HEK293T (cell line): ENCODE measurements around the gene WNT1.

Experiments
- CTCF ChIA-PET: fragments of 350-600 bp; formaldehyde crosslinking; extraction: SDS; loops from one replicate; lab custom pipeline; 2021; ENCODE audit warnings: antibody characterized with exemption, inconsistent platforms; lab: Yijun Ruan, JAX
- POLR2A ChIA-PET: fragments of 350-600 bp; formaldehyde crosslinking; extraction: SDS; loops from one replicate; lab custom pipeline; 2020; ENCODE audit warnings: antibody characterized with exemption, inconsistent platforms; lab: Yijun Ruan, JAX
- DNase-seq: peaks from one replicate; pipeline ENCODE4 v3.0.0; 2012; ENCODE audit warnings: mixed read lengths; ENCODE audit errors: extremely low spot score
- ARNT ChIP-seq: fragments of 450-650 bp; IDR thresholded peaks from 2 replicates; pipeline ENCODE4 v1.6.1; 2017; ENCODE audit warnings: mild to moderate bottlenecking
- BHLHE40 ChIP-seq: fragments of 450-650 bp; IDR thresholded peaks from 2 replicates; pipeline ENCODE4 v1.6.1; 2016; ENCODE audit warnings: mild to moderate bottlenecking, moderate library complexity, borderline replicate concordance
- CTBP1 ChIP-seq: fragments of 450-650 bp; IDR thresholded peaks from 2 replicates; pipeline ENCODE4 v1.6.1; 2016; ENCODE audit warnings: borderline replicate concordance
- ELF4 ChIP-seq: fragments of 450-650 bp; IDR thresholded peaks from 2 replicates; pipeline ENCODE4 v1.6.1; 2017; ENCODE audit warnings: antibody characterized with exemption
- FOXA1 ChIP-seq: fragments of 450-650 bp; IDR thresholded peaks from 2 replicates; pipeline ENCODE4 v1.6.1; 2016; ENCODE audit warnings: mild to moderate bottlenecking
- FOXK2 ChIP-seq: fragments of 450-650 bp; IDR thresholded peaks from 2 replicates; pipeline ENCODE4 v1.6.1; 2016; ENCODE audit warnings: mild to moderate bottlenecking
- FOXM1 ChIP-seq: fragments of 450-650 bp; IDR thresholded peaks from 2 replicates; pipeline ENCODE4 v1.6.1; 2017; ENCODE audit warnings: mild to moderate bottlenecking, borderline replicate concordance
- HDGF ChIP-seq: fragments of 450-650 bp; IDR thresholded peaks from 2 replicates; pipeline ENCODE4 v1.6.1; 2017; ENCODE audit warnings: antibody characterized with exemption, borderline replicate concordance
- L3MBTL2 ChIP-seq: fragments of 450-650 bp; conservative IDR thresholded peaks from 2 replicates; pipeline ENCODE4 v1.6.1; 2016; ENCODE audit warnings: mild to moderate bottlenecking
- LEF1 ChIP-seq: fragments of 450-650 bp; IDR thresholded peaks from 2 replicates; pipeline ENCODE4 v1.6.1; 2017; ENCODE audit warnings: mild to moderate bottlenecking, borderline replicate concordance
- NFRKB ChIP-seq: fragments of 450-650 bp; IDR thresholded peaks from 2 replicates; pipeline ENCODE4 v1.6.1; 2016; ENCODE audit warnings: mild to moderate bottlenecking, moderate library complexity
- SP1 ChIP-seq: fragments of 450-650 bp; IDR thresholded peaks from 2 replicates; pipeline ENCODE4 v1.6.1; 2017
- SUZ12 ChIP-seq: fragments of 450-650 bp; IDR thresholded peaks from 2 replicates; pipeline ENCODE4 v1.6.1; 2016; ENCODE audit warnings: mild to moderate bottlenecking
- TARDBP ChIP-seq: fragments of 450-650 bp; IDR thresholded peaks from 2 replicates; pipeline ENCODE4 v1.6.1; 2016
- ZNF384 ChIP-seq: fragments of 450-650 bp; IDR thresholded peaks from 2 replicates; pipeline ENCODE4 v1.6.1; 2016
- TF ChIP-seq, protein P1 (sequence below): fragments of 450-650 bp; IDR thresholded peaks from 2 replicates; pipeline ENCODE4 v1.6.1; 2016

The WNT1 gene

DNA sequence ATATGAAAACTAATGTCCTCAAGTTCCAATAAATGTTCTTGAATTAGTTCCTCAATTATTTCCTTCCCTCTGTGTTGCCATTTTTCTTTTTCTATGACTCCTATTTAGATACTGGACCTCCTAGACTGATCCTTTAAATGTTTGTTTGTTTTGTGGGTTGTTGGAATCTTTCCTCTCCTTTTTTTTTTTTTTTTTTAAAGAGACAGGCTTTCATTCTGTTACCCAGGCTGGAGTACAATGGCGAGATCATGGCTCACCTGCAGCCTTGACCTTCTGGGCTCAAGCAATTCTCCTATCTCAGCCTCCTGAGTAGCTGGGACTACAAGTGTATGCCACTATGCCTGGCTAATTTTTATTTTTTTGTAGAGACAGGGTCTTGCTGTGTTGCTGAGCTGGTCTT lies 30.8 kb downstream of the WNT1 start:
- no peak for DNase-seq
- TF ChIP-seq ZNF384, result peak; percentile 92
- no peak for TF ChIP-seq LEF1
- no peak for TF ChIP-seq SUZ12
- CTCF ChIA-PET, result interaction anchor here (0.7 kb wide), 1 partner anchor 12 kb away, joined by 3 read pairs; no protein-coding TSS in a partner anchor

DNA sequence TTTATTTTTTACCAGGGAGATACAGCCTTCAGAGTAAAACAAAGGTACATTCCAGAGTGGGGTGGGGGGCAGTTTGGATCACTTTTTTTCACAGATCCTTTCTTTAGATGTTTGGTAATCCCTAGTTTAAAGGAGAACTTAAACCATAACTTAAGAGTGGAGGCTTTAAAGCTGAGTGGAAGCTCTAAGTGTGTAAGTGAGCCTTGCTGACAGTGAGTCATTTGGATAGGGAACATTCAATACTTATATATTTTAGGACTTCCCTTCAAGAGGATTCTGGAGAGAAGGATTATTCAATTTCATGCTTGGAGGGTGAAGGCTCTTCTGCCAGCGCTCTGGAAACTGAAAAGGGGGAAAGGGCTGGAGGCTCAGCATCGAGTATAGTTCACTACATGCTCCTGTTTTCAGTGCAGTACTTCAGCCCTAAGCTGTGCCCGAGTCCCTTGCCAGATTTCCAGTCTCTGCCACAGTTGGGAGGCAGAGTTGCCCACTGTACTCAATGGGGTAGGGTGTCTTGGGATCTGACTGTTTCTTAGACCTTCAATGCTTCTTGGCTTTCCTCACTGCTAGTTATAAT lies 32.1 kb downstream of the WNT1 start:
- TF ChIP-seq ZNF384, result no peak
- TF ChIP-seq, protein P1, sequence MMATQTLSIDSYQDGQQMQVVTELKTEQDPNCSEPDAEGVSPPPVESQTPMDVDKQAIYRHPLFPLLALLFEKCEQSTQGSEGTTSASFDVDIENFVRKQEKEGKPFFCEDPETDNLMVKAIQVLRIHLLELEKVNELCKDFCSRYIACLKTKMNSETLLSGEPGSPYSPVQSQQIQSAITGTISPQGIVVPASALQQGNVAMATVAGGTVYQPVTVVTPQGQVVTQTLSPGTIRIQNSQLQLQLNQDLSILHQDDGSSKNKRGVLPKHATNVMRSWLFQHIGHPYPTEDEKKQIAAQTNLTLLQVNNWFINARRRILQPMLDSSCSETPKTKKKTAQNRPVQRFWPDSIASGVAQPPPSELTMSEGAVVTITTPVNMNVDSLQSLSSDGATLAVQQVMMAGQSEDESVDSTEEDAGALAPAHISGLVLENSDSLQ, result no peak
- no peak for TF ChIP-seq HDGF
- no peak for TF ChIP-seq NFRKB
- no peak for TF ChIP-seq SUZ12
- TF ChIP-seq FOXM1, result no peak
- TF ChIP-seq CTBP1, result no peak
- TF ChIP-seq FOXA1, result no peak
- TF ChIP-seq SP1, result no peak
- TF ChIP-seq TARDBP, result no peak
- TF ChIP-seq BHLHE40, result no peak
- TF ChIP-seq FOXK2, result no peak
- no peak for TF ChIP-seq L3MBTL2
- no peak for TF ChIP-seq LEF1
- TF ChIP-seq ARNT, result no peak
- TF ChIP-seq ELF4, result no peak
- DNase-seq, result no peak
- ChIA-PET CTCF (no interaction called here), POLR2A (interaction anchor here (1.0 to 2.1 kb wide), 2 partner anchors 9 to 11 kb away, joined by 3 to 7 read pairs; partner anchors contain the start of gene DDN)

More for the DNA sequence above, 30.8 kb downstream of the WNT1 start:
- POLR2A ChIA-PET, result no interaction called here

DNA sequence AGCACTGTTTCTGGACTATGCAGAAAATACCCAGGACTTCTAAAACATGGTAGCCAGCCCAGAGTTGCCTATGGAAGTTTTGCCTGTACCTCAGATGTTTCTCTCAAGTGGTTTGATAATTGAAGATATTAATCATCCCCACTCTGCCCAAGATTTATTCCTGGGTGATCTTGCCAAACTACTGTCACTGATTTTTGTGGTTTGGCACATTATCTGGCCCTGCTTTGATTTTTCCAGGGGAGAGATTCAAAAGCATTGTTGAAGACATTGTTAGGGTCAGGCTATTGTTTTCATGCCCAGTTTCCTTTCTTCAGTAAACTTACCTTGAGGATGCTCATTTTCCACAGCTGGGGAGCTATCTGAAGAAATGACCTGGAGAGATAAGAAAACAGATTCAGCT lies 34.6 kb downstream of the WNT1 start:
- TF ChIP-seq CTBP1, result no peak
- TF ChIP-seq NFRKB, result no peak
- no peak for TF ChIP-seq ELF4
- TF ChIP-seq FOXM1, result no peak
- TF ChIP-seq TARDBP, result no peak
- no peak for TF ChIP-seq SUZ12
- no peak for TF ChIP-seq SP1
- TF ChIP-seq LEF1, result no peak
- TF ChIP-seq, protein P1, result no peak
- TF ChIP-seq ZNF384, result no peak
- TF ChIP-seq FOXK2, result no peak
- TF ChIP-seq FOXA1, result no peak
- no peak for TF ChIP-seq BHLHE40
- TF ChIP-seq HDGF, result no peak
- TF ChIP-seq L3MBTL2, result no peak
- no peak for TF ChIP-seq ARNT
- ChIA-PET POLR2A (no interaction called here), CTCF (interaction anchor here (0.7 kb wide), 1 partner anchor 77 kb away, joined by 8 read pairs; no protein-coding TSS in a partner anchor)
- no peak for DNase-seq

DNA sequence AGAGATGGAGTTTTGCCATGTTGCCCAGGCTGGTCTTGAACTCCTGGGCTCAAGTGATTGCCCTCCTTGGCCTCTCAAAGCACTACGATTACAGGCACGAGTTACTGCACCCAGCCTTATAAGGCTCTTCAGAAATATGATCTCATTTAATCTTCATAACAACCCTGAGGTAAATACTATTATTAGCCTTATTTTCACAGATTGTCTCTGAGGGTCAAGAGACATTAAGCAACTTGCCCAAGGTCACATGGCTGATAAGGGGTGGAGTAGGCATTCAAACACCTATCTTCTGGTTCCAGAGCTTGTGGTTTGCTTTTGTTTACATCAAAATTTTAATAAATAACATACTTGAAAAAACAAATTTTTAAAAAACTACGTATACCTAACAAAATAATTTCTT lies 35.3 kb downstream of the WNT1 start:
- DNase-seq, result no peak
- ChIA-PET POLR2A (interaction anchor here (1.3 kb wide), 1 partner anchor 14 kb away, joined by 5 read pairs; the partner anchor contains the start of gene DDN), CTCF (interaction anchor here (1.2 kb wide), 1 partner anchor 25 kb away, joined by 3 read pairs; no protein-coding TSS in a partner anchor)
- TF ChIP-seq NFRKB (no peak), ELF4 (no peak), ZNF384 (no peak), SP1 (no peak), SUZ12 (no peak), L3MBTL2 (no peak), ARNT (no peak), HDGF (no peak), FOXM1 (no peak), CTBP1 (no peak), FOXK2 (no peak), TARDBP (no peak), FOXA1 (no peak), LEF1 (no peak), BHLHE40 (no peak)
- TF ChIP-seq, protein P1, result no peak

DNA sequence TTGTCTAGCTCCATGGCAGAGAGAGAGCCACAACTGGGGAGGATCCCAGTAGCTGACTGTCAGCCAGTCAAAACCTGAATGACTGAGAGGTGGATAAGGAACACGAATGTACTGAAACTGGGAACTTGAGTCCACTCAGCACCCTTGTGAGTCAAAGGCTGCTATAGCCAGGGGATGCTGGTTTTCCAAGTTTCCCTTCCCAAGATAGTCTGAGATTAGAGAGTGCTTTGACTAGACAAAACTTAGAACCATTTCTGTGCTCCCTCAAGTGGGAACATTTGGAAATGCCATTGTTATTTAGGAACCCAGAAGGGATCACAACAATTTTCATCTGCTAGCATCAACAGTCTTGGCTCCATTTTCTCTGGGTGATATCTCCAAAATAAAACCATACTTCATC lies 36.4 kb downstream of the WNT1 start:
- no peak for TF ChIP-seq NFRKB
- no peak for TF ChIP-seq FOXM1
- no peak for TF ChIP-seq TARDBP
- no peak for TF ChIP-seq ARNT
- TF ChIP-seq, protein P1, result no peak
- no peak for TF ChIP-seq ELF4
- TF ChIP-seq FOXK2, result no peak
- TF ChIP-seq FOXA1, result no peak
- TF ChIP-seq SUZ12, result no peak
- no peak for TF ChIP-seq SP1
- no peak for TF ChIP-seq L3MBTL2
- TF ChIP-seq ZNF384, result no peak
- no peak for TF ChIP-seq HDGF
- no peak for TF ChIP-seq LEF1
- no peak for TF ChIP-seq CTBP1
- no peak for TF ChIP-seq BHLHE40
- DNase-seq, result no peak
- POLR2A ChIA-PET, result interaction anchor here (0.5 to 1.3 kb wide), 5 partner anchors 13 to 118 kb away, joined by 3 to 5 read pairs (median 3); partner anchors contain the start of gene DDN
- CTCF ChIA-PET, result interaction anchor here (0.6 to 1.2 kb wide), 2 partner anchors 57 to 121 kb away, joined by 4 read pairs; partner anchors contain the start of gene ARF3

DNA sequence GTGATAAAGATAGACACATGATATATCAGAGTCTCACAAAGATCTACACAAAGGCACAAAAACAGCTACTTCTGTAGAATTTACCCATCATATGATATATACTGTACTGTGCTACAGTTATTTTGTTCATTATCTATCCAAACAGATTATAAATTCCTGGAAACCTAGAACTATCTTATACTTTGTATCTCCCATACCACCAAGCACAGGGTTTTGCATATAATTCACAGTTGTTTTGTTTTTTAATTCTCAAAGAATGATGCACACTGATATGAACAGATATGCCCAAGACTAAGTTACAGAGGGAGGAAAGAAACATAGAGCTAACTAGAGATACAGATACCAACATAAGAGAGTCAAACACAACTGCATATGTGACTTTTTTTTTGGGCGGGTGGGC lies 37.1 kb downstream of the WNT1 start:
- TF ChIP-seq FOXM1 (no peak), FOXA1 (no peak), NFRKB (no peak), FOXK2 (no peak), ARNT (no peak), SP1 (no peak)
- ChIA-PET CTCF (interaction anchor here (0.8 kb wide), 1 partner anchor 27 kb away, joined by 5 read pairs; no protein-coding TSS in a partner anchor), POLR2A (interaction anchor here (0.6 kb wide), 1 partner anchor 118 kb away, joined by 3 read pairs; no protein-coding TSS in a partner anchor)
- no peak for DNase-seq
